HepG2 (cell line): ENCODE measurements around the gene DNMT3B. TPM values are rescaled to one million over a fixed set of nuclear protein-coding genes. Genes with fewer than 3 reads are reported as not detected.
A peak's percentile ranks its signal among the peaks of the same experiment; 100 is the strongest.

Experiments used
- AHDC1 ChIP-seq: sonication (generic); formaldehyde crosslinking; IDR thresholded peaks from 2 replicates; pipeline ENCODE4 v1.5.1; 2020; ENCODE audit warnings: mild to moderate bottlenecking, missing genetic modification reagents, borderline replicate concordance
- E2F2 ChIP-seq: sonication (generic); formaldehyde crosslinking; IDR thresholded peaks from 2 replicates; pipeline ENCODE4 v1.4.0; 2020; ENCODE audit warnings: missing genetic modification reagents, borderline replicate concordance
- HNF4G ChIP-seq, 2 experiments: sonication (generic) in 1 of 2; formaldehyde crosslinking in 1 of 2; IDR thresholded peaks; 2 replicates each; pipeline versions ENCODE4 v1.4.0 to v1.6.1; 2011 to 2020; ENCODE audit warnings: borderline replicate concordance in 2 of 2, low read depth in 2 of 2, mild to moderate bottlenecking in 2 of 2, low read length in 1 of 2, missing genetic modification reagents in 1 of 2, moderate library complexity in 1 of 2
- LCORL ChIP-seq, 2 experiments: fragments of 450-650 bp in 1 of 2; sonication (generic) in 1 of 2; formaldehyde crosslinking in 1 of 2; IDR thresholded peaks; 2 replicates each; pipeline versions ENCODE4 v1.5.0 to v1.6.1; 2017 to 2020; ENCODE audit warnings: antibody characterized with exemption in 1 of 2, missing genetic modification reagents in 1 of 2
- PCBP1 ChIP-seq: fragments of 200-400 bp; formaldehyde crosslinking; IDR thresholded peaks from 2 replicates; pipeline ENCODE4 v1.6.1; 2017; ENCODE audit warnings: mild to moderate bottlenecking, low read depth, low read length, borderline replicate concordance
- SALL1 ChIP-seq: sonication (generic); formaldehyde crosslinking; IDR thresholded peaks from 2 replicates; pipeline ENCODE4 v1.8.0; 2022; ENCODE audit warnings: mild to moderate bottlenecking, missing genetic modification reagents
- ZFP37 ChIP-seq: sonication (generic); formaldehyde crosslinking; IDR thresholded peaks from 2 replicates; pipeline ENCODE4 v1.4.0; 2020; ENCODE audit warnings: missing genetic modification reagents, borderline replicate concordance
- ZHX1 ChIP-seq: sonication (generic); formaldehyde crosslinking; IDR thresholded peaks from 2 replicates; pipeline ENCODE4 v1.8.1; 2022; ENCODE audit warnings: low read depth, mild to moderate bottlenecking, missing genetic modification reagents
- ZNF501 ChIP-seq: sonication (generic); formaldehyde crosslinking; IDR thresholded peaks from 2 replicates; pipeline ENCODE4 v1.5.1; 2020; ENCODE audit warnings: mild to moderate bottlenecking, moderate library complexity, missing genetic modification reagents
- polyA plus RNA-seq, 8 experiments: library from polyadenylated mRNA; depleted of rRNA in 3 of 8; stranded (reverse) in 7 of 8; unstranded in 1 of 8; fragments of >200 nt; fragmentation: Illumina TruSeq in 4 of 8; extraction: Trizol in 4 of 8; gene quantifications; 2 replicates each; pipeline versions ENCODE4 v1.2.1 to v1.2.3, GENCODE V29; 2011 to 2016; ENCODE audit warnings: low read depth in 4 of 8, missing spikeins in 1 of 8, mixed read lengths in 1 of 8; ENCODE audit not compliant: insufficient read depth in 1 of 8
- total RNA-seq, 5 experiments: library from RNA; depleted of rRNA; stranded (reverse); fragments of >200 nt; fragmentation: Illumina TruSeq; extraction: Trizol; gene quantifications; 2 replicates each; pipeline ENCODE4 v1.2.3, GENCODE V29; 2016; ENCODE audit warnings: low read depth in 1 of 5
- TF ChIP-seq, protein P1 (sequence below): sonication (generic); formaldehyde crosslinking; IDR thresholded peaks from 2 replicates; pipeline ENCODE4 v1.5.1; 2020; ENCODE audit warnings: mild to moderate bottlenecking, missing genetic modification reagents, moderate library complexity

The DNMT3B gene
- total and polyA plus RNA-seq, 2 of the 13 experiments (the other 11 are each of a cell fraction or from before 2014, with no cell fraction given) = 3.8 to 13.9 TPM

DNA sequence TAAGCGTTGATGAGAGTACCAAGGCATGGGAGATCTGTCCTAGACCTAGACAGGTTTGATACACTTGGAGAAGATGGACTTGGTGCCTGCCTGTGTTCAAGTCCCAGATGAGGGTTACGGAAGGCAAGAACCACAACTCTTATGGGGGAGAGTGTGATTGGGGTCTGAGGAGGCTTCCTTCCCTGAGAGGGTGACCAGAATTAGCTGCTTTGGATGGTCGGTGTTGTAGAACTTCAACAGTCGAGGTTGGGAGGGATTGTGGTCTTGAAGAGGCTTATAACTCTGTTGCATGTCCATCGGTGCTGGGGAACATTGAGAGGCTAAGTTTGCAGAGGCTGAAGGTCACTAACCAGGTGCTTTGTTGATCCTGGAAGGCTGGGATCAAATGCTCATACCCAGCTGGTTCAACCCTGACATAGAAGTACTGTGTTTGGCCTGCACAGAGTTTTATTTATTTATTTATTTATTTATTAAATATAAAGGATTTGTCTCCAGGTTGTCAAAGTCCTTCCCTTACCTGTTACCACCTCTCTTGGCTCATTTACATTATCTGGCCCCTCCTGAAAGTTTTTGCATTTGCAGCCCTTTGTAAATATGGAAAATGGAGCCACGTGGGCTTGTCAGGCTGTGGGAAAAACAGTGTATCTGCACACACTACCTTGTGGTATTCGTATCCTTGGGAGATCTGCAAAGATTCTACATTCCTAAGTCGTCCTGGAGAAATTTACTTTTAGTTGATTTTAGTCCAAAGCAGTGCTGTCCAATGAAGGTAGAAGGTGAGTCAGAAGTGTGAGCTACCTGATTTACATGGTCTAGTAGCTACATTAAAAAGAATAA lies 80.7 kb downstream of the DNMT3B start (continued):
- no peak for TF ChIP-seq AHDC1 (CRISPR knock-in tag)
- TF ChIP-seq ZFP37 = 0 out of 2 replicates have a peak, but pooled peaks have one; percentile 46
- no peak for TF ChIP-seq PCBP1
- 0 out of 2 replicates have a peak, but pooled peaks have one; percentile 28 for TF ChIP-seq E2F2 (CRISPR knock-in tag)
- 0 out of 2 replicates have a peak, but pooled peaks have one; percentile 29 for TF ChIP-seq ZNF501 (CRISPR knock-in tag)
- TF ChIP-seq, protein P1, sequence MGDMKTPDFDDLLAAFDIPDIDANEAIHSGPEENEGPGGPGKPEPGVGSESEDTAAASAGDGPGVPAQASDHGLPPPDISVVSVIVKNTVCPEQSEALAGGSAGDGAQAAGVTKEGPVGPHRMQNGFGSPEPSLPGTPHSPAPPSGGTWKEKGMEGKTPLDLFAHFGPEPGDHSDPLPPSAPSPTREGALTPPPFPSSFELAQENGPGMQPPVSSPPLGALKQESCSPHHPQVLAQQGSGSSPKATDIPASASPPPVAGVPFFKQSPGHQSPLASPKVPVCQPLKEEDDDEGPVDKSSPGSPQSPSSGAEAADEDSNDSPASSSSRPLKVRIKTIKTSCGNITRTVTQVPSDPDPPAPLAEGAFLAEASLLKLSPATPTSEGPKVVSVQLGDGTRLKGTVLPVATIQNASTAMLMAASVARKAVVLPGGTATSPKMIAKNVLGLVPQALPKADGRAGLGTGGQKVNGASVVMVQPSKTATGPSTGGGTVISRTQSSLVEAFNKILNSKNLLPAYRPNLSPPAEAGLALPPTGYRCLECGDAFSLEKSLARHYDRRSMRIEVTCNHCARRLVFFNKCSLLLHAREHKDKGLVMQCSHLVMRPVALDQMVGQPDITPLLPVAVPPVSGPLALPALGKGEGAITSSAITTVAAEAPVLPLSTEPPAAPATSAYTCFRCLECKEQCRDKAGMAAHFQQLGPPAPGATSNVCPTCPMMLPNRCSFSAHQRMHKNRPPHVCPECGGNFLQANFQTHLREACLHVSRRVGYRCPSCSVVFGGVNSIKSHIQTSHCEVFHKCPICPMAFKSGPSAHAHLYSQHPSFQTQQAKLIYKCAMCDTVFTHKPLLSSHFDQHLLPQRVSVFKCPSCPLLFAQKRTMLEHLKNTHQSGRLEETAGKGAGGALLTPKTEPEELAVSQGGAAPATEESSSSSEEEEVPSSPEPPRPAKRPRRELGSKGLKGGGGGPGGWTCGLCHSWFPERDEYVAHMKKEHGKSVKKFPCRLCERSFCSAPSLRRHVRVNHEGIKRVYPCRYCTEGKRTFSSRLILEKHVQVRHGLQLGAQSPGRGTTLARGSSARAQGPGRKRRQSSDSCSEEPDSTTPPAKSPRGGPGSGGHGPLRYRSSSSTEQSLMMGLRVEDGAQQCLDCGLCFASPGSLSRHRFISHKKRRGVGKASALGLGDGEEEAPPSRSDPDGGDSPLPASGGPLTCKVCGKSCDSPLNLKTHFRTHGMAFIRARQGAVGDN = no peak
- no peak for TF ChIP-seq LCORL (IDR thresholded peaks at IDR 0.05)
- peak; percentile 50; the same call in 1 of the 2 replicates for TF ChIP-seq LCORL (CRISPR knock-in tag; IDR thresholded peaks at IDR 0.05)
- TF ChIP-seq HNF4G (IDR thresholded peaks at IDR 0.05; ENCODE audit: borderline replicate concordance, low read depth, low read length) = 0 out of 2 replicates have a peak, but pooled peaks have one; percentile 32
- TF ChIP-seq HNF4G (CRISPR knock-in tag; IDR thresholded peaks at IDR 0.05; ENCODE audit: borderline replicate concordance, low read depth) = no peak
- no peak for TF ChIP-seq ZHX1
- no peak for TF ChIP-seq SALL1 (CRISPR knock-in tag)
